SK-N-SH treated with all-trans-retinoic acid at 6 μM for 48 hours (cell line): Measurements from ENCODE around the gene PIBF1.

ENCODE experiments used
- ATAC-seq: fragments of 200-7000 bp; cut with Tn5 transposase; 3 replicates; pipeline ENCODE4 v1.9.1; 2020; ENCODE audit warnings: mild to moderate bottlenecking, moderate library complexity
- ARNTL ChIP-seq: fragments of 450-650 bp; formaldehyde crosslinking; IDR thresholded peaks from 2 replicates; pipeline ENCODE4 v1.5.0; 2020; ENCODE audit warnings: low read depth, mild to moderate bottlenecking, moderate library complexity, borderline replicate concordance
- BACH2 ChIP-seq: fragments of 250-450 bp; sonication (Bioruptor Pico); IDR thresholded peaks from 2 replicates; pipeline ENCODE4 v1.9.0; 2021; ENCODE audit warnings: mild to moderate bottlenecking, borderline replicate concordance
- CREB5 ChIP-seq: fragments of 250-450 bp; sonication (Bioruptor Pico); IDR thresholded peaks from 2 replicates; pipeline ENCODE4 v1.5.1; 2020; ENCODE audit warnings: low read depth, mild to moderate bottlenecking, moderate library complexity
- CSDC2 ChIP-seq: fragments of 250-450 bp; sonication (Bioruptor Pico); IDR thresholded peaks from 2 replicates; pipeline ENCODE4 v1.5.0; 2020; ENCODE audit warnings: mild to moderate bottlenecking, moderate library complexity
- ESRRG ChIP-seq: fragments of 250-450 bp; sonication (Bioruptor Pico); IDR thresholded peaks from 2 replicates; pipeline ENCODE4 v1.6.1; 2021; ENCODE audit warnings: mild to moderate bottlenecking
- OSR1 ChIP-seq: fragments of 250-450 bp; sonication (Bioruptor Pico); IDR thresholded peaks from 2 replicates; pipeline ENCODE4 v1.8.0; 2022; ENCODE audit warnings: moderate library complexity, mild to moderate bottlenecking, inconsistent platforms
- PATZ1 ChIP-seq: fragments of 250-450 bp; sonication (Bioruptor Pico); IDR thresholded peaks from 2 replicates; pipeline ENCODE4 v1.8.0; 2020; ENCODE audit warnings: mild to moderate bottlenecking, moderate library complexity, borderline replicate concordance
- POU6F1 ChIP-seq: fragments of 250-450 bp; sonication (Bioruptor Pico); IDR thresholded peaks from 2 replicates; pipeline ENCODE4 v1.8.0; 2021; ENCODE audit warnings: low read depth, mild to moderate bottlenecking, moderate library complexity, borderline replicate concordance
- PPARA ChIP-seq: fragments of 250-450 bp; sonication (Bioruptor Pico); IDR thresholded peaks from 2 replicates; pipeline ENCODE4 v1.5.0; 2020; ENCODE audit warnings: mild to moderate bottlenecking, borderline replicate concordance
- RARB ChIP-seq: fragments of 250-450 bp; sonication (Bioruptor Pico); IDR thresholded peaks from 2 replicates; pipeline ENCODE4 v1.8.0; 2021; ENCODE audit warnings: mild to moderate bottlenecking, moderate library complexity
- SNAI2 ChIP-seq: fragments of 250-450 bp; sonication (Bioruptor Pico); IDR thresholded peaks from 2 replicates; pipeline ENCODE4 v1.5.0; 2020; ENCODE audit warnings: mild to moderate bottlenecking, moderate library complexity
- TCF4 ChIP-seq: fragments of 250-450 bp; sonication (Bioruptor Pico); IDR thresholded peaks from 2 replicates; pipeline ENCODE4 v1.8.0; 2021; ENCODE audit warnings: mild to moderate bottlenecking, moderate library complexity, borderline replicate concordance
- TOX ChIP-seq: fragments of 250-450 bp; sonication (Bioruptor Pico); IDR thresholded peaks from 2 replicates; pipeline ENCODE4 v1.8.0; 2021; ENCODE audit warnings: mild to moderate bottlenecking, moderate library complexity, borderline replicate concordance
- TSHZ2 ChIP-seq: fragments of 250-450 bp; sonication (Bioruptor Pico); IDR thresholded peaks from 2 replicates; pipeline ENCODE4 v1.5.0; 2020; ENCODE audit warnings: mild to moderate bottlenecking, moderate library complexity
- ZFP3 ChIP-seq: fragments of 250-450 bp; sonication (Bioruptor Pico); IDR thresholded peaks from 2 replicates; pipeline ENCODE4 v1.5.0; 2020; ENCODE audit warnings: mild to moderate bottlenecking, moderate library complexity
- ZFP30 ChIP-seq: fragments of 450-650 bp; formaldehyde crosslinking; IDR thresholded peaks from 2 replicates; pipeline ENCODE4 v1.5.0; 2022; ENCODE audit warnings: mild to moderate bottlenecking, moderate library complexity
- ZNF565 ChIP-seq: fragments of 450-650 bp; formaldehyde crosslinking; conservative IDR thresholded peaks from 2 replicates; pipeline ENCODE4 v1.5.0; 2020; ENCODE audit warnings: low read depth, mild to moderate bottlenecking, moderate library complexity
- ZNF70 ChIP-seq: fragments of 450-650 bp; formaldehyde crosslinking; IDR thresholded peaks from 2 replicates; pipeline ENCODE4 v1.5.0; 2020; ENCODE audit warnings: mild to moderate bottlenecking, moderate library complexity
- ZNF8 ChIP-seq: fragments of 450-650 bp; formaldehyde crosslinking; IDR thresholded peaks from 2 replicates; pipeline ENCODE4 v1.5.0; 2020; ENCODE audit warnings: mild to moderate bottlenecking, moderate library complexity

The PIBF1 gene

GRCh38 chr13:72745260-72745659, 36.7 kb upstream of the PIBF1 start (continued):
- no peak for TF ChIP-seq CREB5 (CRISPR knock-in tag)
- TF ChIP-seq OSR1 (CRISPR knock-in tag), result no peak

- no peak for ATAC-seq
- TF ChIP-seq ZNF70 (CRISPR knock-in tag) (no peak), ZNF8 (CRISPR knock-in tag) (peak; percentile 90), TCF4 (CRISPR knock-in tag) (no peak), PPARA (CRISPR knock-in tag) (no peak)
Measured at GRCh38 chr13:72751220-72751619, 30.7 kb upstream of the PIBF1 start.

- ATAC-seq, result no peak
- no peak for TF ChIP-seq ZNF565 (CRISPR knock-in tag)
- TF ChIP-seq TSHZ2 (CRISPR knock-in tag), result no peak
- no peak for TF ChIP-seq CREB5 (CRISPR knock-in tag)
- no peak for TF ChIP-seq PATZ1 (CRISPR knock-in tag)
- TF ChIP-seq OSR1 (CRISPR knock-in tag), result no peak
- TF ChIP-seq, all 23 proteins: peak for 0
Measured at GRCh38 chr13:72754111-72754510, 27.8 kb upstream of the PIBF1 start.

GRCh38 chr13:72757792-72758535, 24.0 kb upstream of the PIBF1 start:
- ATAC-seq, result no peak
- TF ChIP-seq BACH2 (CRISPR knock-in tag), result no peak
- TF ChIP-seq ARNTL, result no peak
- no peak for TF ChIP-seq SNAI2 (CRISPR knock-in tag)
- no peak for TF ChIP-seq ZFP30 (CRISPR knock-in tag)
- no peak for TF ChIP-seq TOX (CRISPR knock-in tag)

- ATAC-seq, result no peak
- TF ChIP-seq TOX (CRISPR knock-in tag), result no peak
- TF ChIP-seq CSDC2 (CRISPR knock-in tag), result no peak
- TF ChIP-seq BACH2 (CRISPR knock-in tag), result no peak
- no peak for TF ChIP-seq ESRRG (CRISPR knock-in tag)
- TF ChIP-seq ZFP3 (CRISPR knock-in tag), result no peak
- TF ChIP-seq ZNF565 (CRISPR knock-in tag), result no peak
- TF ChIP-seq POU6F1 (CRISPR knock-in tag), result no peak
- no peak for TF ChIP-seq RARB (CRISPR knock-in tag)
- no peak for TF ChIP-seq ZNF70 (CRISPR knock-in tag)
- no peak for TF ChIP-seq ZFP30 (CRISPR knock-in tag)
- TF ChIP-seq ARNTL, result no peak
- no peak for TF ChIP-seq ZNF8 (CRISPR knock-in tag)
- no peak for TF ChIP-seq CREB5 (CRISPR knock-in tag)
- no peak for TF ChIP-seq TSHZ2 (CRISPR knock-in tag)
- no peak for TF ChIP-seq OSR1 (CRISPR knock-in tag)
Measured at GRCh38 chr13:72760189-72760588, 21.7 kb upstream of the PIBF1 start.
